Endothelial cell (in vitro differentiated cells): Measurements from ENCODE around the gene PTPN4. TPM values are rescaled to one million over a fixed set of nuclear protein-coding genes. Genes with fewer than 3 reads are reported as not detected.
"Not testable (repeated sequence)": the region's sequence is repeated elsewhere in the genome, so short reads cannot be mapped to it uniquely, and the experiment has no call there.

Experiments used
- DNase-seq: peaks from one replicate; pipeline ENCODE4 v3.0.0; 2021; ENCODE audit warnings: low spot score
- H3K27ac Mint-ChIP-seq: one replicate; pipeline ENCODE4 v1.8.0; 2021; ENCODE audit warnings: mixed read lengths, inconsistent platforms; ENCODE audit not compliant: unreplicated experiment
- H3K27me3 Mint-ChIP-seq: one replicate; pipeline ENCODE4 v1.8.0; 2021; ENCODE audit warnings: mild to moderate bottlenecking, moderate library complexity, mixed read lengths, inconsistent platforms; ENCODE audit not compliant: unreplicated experiment
- H3K36me3 Mint-ChIP-seq: one replicate; pipeline ENCODE4 v1.8.0; 2021; ENCODE audit warnings: mild to moderate bottlenecking, low read depth, mixed read lengths, inconsistent platforms; ENCODE audit not compliant: unreplicated experiment
- H3K4me1 Mint-ChIP-seq: one replicate; pipeline ENCODE4 v1.8.0; 2021; ENCODE audit warnings: mild to moderate bottlenecking, mixed read lengths, inconsistent platforms; ENCODE audit not compliant: unreplicated experiment
- H3K4me3 Mint-ChIP-seq: one replicate; pipeline ENCODE4 v1.8.0; 2021; ENCODE audit warnings: mild to moderate bottlenecking, mixed read lengths, inconsistent platforms; ENCODE audit not compliant: unreplicated experiment
- H3K9me3 Mint-ChIP-seq: one replicate; pipeline ENCODE4 v1.8.0; 2021; ENCODE audit warnings: mixed read lengths, inconsistent platforms; ENCODE audit not compliant: unreplicated experiment
- CTCF ChIP-seq: fragments of 200-600 bp; sonication (generic); IDR thresholded peaks from one replicate; pipeline ENCODE4 v1.5.0; 2021; ENCODE audit warnings: antibody characterized with exemption; ENCODE audit not compliant: unreplicated experiment
- total RNA-seq: library from RNA; stranded (reverse); fragmentation: NEBNext Ultra II Directional; extraction: Animal tissue kit (Norgen Biotek cat#: 25700); gene quantifications from one replicate; pipeline ENCODE4 v1.2.1, GENCODE V29; 2021; ENCODE audit not compliant: unreplicated experiment

PTPN4 gene
- total RNA-seq, 1 donor from 2014 or later, result 51.0 TPM

GRCh38 chr2:120020554-120020953 is 260.8 kb downstream of the PTPN4 start:
- no peak for DNase-seq
- TF ChIP-seq CTCF, result no peak
- no peaks in the 10 kb centered on the region for H3K27me3 Mint-ChIP-seq
- peaks cover 6% of the 10 kb centered on the region for H3K4me1 Mint-ChIP-seq
- H3K9me3 Mint-ChIP-seq, result no peaks in the 10 kb centered on the region
- H3K27ac Mint-ChIP-seq, result no peak overlapping the region
- no peak overlapping the region for H3K4me3 Mint-ChIP-seq
- H3K36me3 Mint-ChIP-seq, result peaks cover 41% of the 10 kb centered on the region

- H3K36me3 Mint-ChIP-seq, result peaks cover 48% of the 10 kb centered on the region
- not testable (repeated sequence) for H3K27me3 Mint-ChIP-seq, H3K27ac Mint-ChIP-seq, H3K9me3 Mint-ChIP-seq, H3K4me1 Mint-ChIP-seq, H3K4me3 Mint-ChIP-seq, DNase-seq
Observed at GRCh38 chr2:120022505-120022904, 262.8 kb downstream of the PTPN4 start.

- no peak overlapping the region for H3K4me3 Mint-ChIP-seq
- TF ChIP-seq CTCF, result peak; percentile 57
- no peaks in the 10 kb centered on the region for H3K9me3 Mint-ChIP-seq
- H3K4me1 Mint-ChIP-seq, result no peaks in the 10 kb centered on the region
- no peak for DNase-seq
- peaks cover 1% of the 10 kb centered on the region for H3K27me3 Mint-ChIP-seq
- H3K36me3 Mint-ChIP-seq, result peaks cover 47% of the 10 kb centered on the region
- no peak overlapping the region for H3K27ac Mint-ChIP-seq
Observed at GRCh38 chr2:120026890-120027289, 267.2 kb downstream of the PTPN4 start.

GRCh38 chr2:120028795-120029194 is 269.1 kb downstream of the PTPN4 start:
- peak overlapping the region; percentile 7 for H3K27ac Mint-ChIP-seq
- peaks cover 1% of the 10 kb centered on the region for H3K27me3 Mint-ChIP-seq
- no peaks in the 10 kb centered on the region for H3K9me3 Mint-ChIP-seq
- H3K4me1 Mint-ChIP-seq, result no peaks in the 10 kb centered on the region
- no peak for DNase-seq
- TF ChIP-seq CTCF, result no peak
- H3K36me3 Mint-ChIP-seq, result peaks cover 30% of the 10 kb centered on the region
- no peak overlapping the region for H3K4me3 Mint-ChIP-seq

GRCh38 chr2:120029672-120030640 is 270.2 kb downstream of the PTPN4 start:
- Mint-ChIP-seq H3K27ac (no peak overlapping the region), H3K9me3 (no peaks in the 10 kb centered on the region), H3K36me3 (peaks cover 21% of the 10 kb centered on the region), H3K4me1 (no peaks in the 10 kb centered on the region), H3K4me3 (no peak overlapping the region), H3K27me3 (peaks cover 1% of the 10 kb centered on the region)
- TF ChIP-seq CTCF, result no peak
- DNase-seq, result no peak
